ENCODE measurements around the gene IL1RAPL1.

IL1RAPL1 gene

GRCh38 chrX:29903360-29903759 is 1316.1 kb downstream of the IL1RAPL1 start:
- DNase-seq (ENCODE audit: low spot score) = peak; percentile 2

GRCh38 chrX:29911673-29912072 is 1324.4 kb downstream of the IL1RAPL1 start:
- DNase-seq (ENCODE audit: low spot score) = peak; percentile 35

GRCh38 chrX:29913647-29914046 is 1326.4 kb downstream of the IL1RAPL1 start:
- no peak for DNase-seq (ENCODE audit: low spot score)

- DNase-seq (ENCODE audit: low spot score) = no peak
These were observed 1335.4 kb downstream of the IL1RAPL1 start for GRCh38 chrX:29922607-29923006.

- no peak for DNase-seq (ENCODE audit: low spot score)
These were observed 1338.8 kb downstream of the IL1RAPL1 start for GRCh38 chrX:29926056-29926455.

- no peak for DNase-seq (ENCODE audit: low spot score)
These were observed 1339.4 kb downstream of the IL1RAPL1 start for GRCh38 chrX:29926659-29927058.

- no peak for DNase-seq (ENCODE audit: low spot score)
These were observed 1348.2 kb downstream of the IL1RAPL1 start for GRCh38 chrX:29935455-29935854.

- DNase-seq (ENCODE audit: low spot score) = no peak
These were observed 1353.5 kb downstream of the IL1RAPL1 start for GRCh38 chrX:29940750-29941149.

- no peak for DNase-seq (ENCODE audit: low spot score)
These were observed 1354.0 kb downstream of the IL1RAPL1 start for GRCh38 chrX:29941287-29941686.

- DNase-seq (ENCODE audit: low spot score) = no peak
These were observed 1360.0 kb downstream of the IL1RAPL1 start for GRCh38 chrX:29947225-29947624.

- DNase-seq (ENCODE audit: low spot score) = no peak
These were observed 1361.4 kb downstream of the IL1RAPL1 start for GRCh38 chrX:29948653-29949052.

GRCh38 chrX:29952016-29952415 is 1364.8 kb downstream of the IL1RAPL1 start:
- no peak for DNase-seq (ENCODE audit: low spot score)

GRCh38 chrX:29962061-29962460 is 1374.8 kb downstream of the IL1RAPL1 start:
- DNase-seq (ENCODE audit: low spot score) = no peak

GRCh38 chrX:29965634-29966033 is 1378.4 kb downstream of the IL1RAPL1 start:
- no peak for DNase-seq (ENCODE audit: low spot score)

- no peak for DNase-seq (ENCODE audit: low spot score)
These were observed 1404.8 kb downstream of the IL1RAPL1 start for GRCh38 chrX:29992083-29992482.

- no peak for DNase-seq (ENCODE audit: low spot score)
These were observed 1418.6 kb downstream of the IL1RAPL1 start for GRCh38 chrX:30005813-30006212.

All from RKO (cell line).